HG03280 (cell line): ENCODE results near the gene PDCL2.
"Not testable (repeated sequence)": the region's sequence is repeated elsewhere in the genome, so short reads cannot be mapped to it uniquely, and the experiment has no call there.

Experiments used
- ATAC-seq: cut with Tn5 transposase; IDR thresholded peaks from one replicate; pipeline ENCODE4 v1.9.1; 2021; ENCODE audit warnings: mild to moderate bottlenecking, moderate library complexity; ENCODE audit not compliant: unreplicated experiment

The PDCL2 gene, protein sequence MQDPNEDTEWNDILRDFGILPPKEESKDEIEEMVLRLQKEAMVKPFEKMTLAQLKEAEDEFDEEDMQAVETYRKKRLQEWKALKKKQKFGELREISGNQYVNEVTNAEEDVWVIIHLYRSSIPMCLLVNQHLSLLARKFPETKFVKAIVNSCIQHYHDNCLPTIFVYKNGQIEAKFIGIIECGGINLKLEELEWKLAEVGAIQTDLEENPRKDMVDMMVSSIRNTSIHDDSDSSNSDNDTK

GRCh38 chr4:55592014-55592413 lies at the start of gene PDCL2:
Gene PDCL2 (minus strand): TSS chr4:55592245. CDS start chr4:55592109, 136 bp downstream.
- no peak for ATAC-seq

DNA sequence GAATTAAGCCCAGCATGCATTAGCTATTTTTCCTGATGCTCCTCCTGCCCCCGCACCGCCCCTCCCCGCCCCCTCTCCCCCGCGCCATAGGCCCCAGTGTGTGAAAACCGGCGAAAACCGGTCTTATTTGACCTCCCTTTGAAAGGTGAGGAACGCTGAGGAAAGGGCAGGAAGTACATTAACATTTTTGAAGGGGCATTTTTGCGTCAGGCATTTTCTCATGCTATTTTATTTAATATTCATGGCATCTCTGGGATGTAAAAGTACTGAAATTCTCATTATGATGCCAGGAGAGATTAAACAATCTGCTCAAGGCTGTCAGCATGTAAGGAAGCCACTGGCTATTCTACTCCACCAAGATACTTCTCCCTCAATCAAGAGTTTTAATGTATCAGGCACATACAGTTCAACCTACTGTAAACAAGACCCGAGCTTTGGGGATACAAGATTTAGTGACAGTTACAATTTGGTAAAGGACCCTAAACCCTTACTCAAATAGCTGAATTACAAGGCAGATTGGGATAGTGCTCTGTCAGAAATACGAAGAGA lies 45.3 kb upstream of the PDCL2 start:
- no peak for ATAC-seq

DNA sequence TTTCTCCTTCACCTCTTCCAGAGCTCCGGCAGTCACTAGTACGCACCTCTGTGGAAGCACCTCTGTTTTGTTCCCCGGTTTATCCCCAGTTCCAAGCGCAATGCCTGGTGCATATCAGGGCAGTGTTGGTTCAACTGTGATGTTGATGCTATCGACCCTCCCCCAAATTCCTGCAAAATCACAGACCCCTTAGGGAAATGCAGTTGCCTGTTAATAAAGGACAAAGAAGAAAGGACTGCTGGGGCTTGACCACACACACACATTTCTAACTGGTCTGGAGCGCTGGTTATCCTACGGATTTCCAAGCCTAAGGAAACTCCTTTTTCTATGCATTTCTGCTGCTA lies 44.6 kb upstream of the PDCL2 start:
- ATAC-seq, result no peak

- ATAC-seq, result peak; percentile 70
Observed at GRCh38 chr4:55635741-55636655, 44.0 kb upstream of the PDCL2 start, which contains the start of gene NMU. Gene NMU (minus strand): TSS chr4:55636298. CDS start chr4:55636192, 106 bp downstream.

DNA sequence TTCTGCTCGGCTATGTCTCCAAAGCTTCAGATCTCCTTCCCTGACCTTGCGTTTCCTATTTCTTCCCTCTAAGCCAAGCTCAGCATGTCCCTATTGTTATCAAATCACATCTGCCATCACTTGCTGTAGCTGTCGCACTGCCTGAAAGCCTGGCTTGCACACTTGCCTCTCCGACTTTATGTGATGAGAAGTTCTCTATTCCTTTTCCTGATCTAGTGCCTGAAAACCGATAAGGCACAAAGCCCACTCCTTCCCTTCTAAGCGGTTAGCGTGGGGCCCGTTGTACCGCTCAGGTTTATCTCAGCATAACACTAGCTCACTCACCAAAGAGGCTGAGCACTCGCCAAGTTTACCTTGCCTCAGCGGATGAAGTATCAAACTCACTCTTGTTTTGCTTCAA lies 43.2 kb upstream of the PDCL2 start:
- ATAC-seq, result no peak

DNA sequence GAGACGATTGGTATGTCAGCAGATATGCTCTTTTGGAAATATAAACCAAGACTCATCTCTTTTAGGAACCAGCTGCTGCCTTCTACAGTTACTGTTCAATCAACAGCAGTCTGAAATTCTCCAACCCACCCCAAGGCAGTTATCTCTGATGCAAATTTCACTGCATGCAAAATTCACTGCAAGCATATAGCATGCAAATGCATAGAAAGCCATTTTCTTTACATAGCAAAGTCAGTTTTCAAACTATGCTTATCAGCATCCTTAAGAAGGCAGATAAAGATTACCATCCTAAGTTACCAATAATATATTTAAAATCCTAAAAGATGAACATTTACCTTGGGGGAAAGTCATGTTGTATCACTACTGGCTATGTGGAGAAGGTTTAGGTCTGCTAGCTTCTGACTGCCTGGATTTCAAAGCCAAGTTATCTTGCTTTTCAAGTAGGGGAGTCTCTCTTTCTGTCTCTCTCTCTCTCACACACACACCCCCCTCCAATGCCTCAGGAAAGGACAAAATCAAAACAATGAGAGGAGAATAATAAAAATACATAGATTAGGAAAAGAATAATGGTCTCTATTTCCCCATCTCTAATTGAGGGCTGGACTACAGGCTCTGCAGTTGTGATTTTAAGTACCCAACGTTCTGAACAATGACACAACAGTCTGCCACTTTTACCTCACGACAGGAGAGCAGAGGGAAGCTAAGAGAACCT lies 42.5 kb upstream of the PDCL2 start:
- no peak for ATAC-seq

DNA sequence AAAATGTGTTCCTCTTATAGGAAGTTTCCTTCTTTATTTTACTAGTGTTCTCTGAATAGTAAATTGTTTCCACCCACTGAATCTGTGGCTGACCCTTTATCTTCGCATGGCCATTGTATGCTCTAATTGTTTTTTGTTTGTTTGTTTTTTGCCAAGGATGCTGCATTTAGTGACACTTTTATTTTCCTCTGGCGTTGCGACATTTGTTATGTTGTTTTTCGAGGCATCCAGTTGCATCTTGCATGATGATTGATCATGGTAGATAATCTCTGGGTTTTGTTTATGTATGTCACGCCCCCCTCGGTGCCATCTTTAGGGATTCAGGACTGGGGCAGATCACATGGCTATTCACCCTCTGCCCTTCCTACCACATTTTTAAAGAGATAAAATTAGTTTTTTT lies 41.9 kb upstream of the PDCL2 start:
- ATAC-seq, result no peak

- ATAC-seq, result no peak
Observed at GRCh38 chr4:55625835-55626234, 33.8 kb upstream of the PDCL2 start.

- ATAC-seq, result not testable (repeated sequence)
Observed at GRCh38 chr4:55624063-55624462, 32.0 kb upstream of the PDCL2 start.

DNA sequence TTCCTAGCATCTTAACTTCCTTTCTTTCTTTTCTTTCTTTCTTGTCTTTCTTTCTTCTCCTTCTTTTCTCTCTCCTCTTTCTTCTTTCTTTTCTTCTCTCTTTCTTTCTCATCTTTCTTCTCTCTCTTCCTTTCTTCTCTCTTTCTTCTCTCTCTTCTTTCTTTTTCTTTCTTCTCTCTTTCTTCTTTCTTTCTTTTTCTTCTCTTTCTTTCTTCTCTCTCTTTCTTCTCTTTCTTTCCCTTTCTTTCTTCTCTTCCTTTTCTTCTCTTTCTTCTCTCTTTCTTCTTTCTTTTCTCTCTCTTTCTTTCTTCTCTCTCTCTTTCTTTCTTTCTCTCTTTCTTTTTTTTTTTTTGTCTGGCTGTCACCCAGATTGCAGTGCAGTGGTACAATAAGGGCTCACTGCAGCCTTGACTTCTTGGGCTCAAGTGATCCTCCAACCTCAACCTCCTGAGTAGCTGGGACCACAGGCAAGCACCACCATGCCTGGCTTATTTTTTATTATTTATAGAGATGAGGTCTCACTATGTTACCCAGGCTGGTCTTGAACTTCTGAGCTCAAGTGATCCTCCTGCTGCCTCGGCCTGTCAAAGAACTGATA lies 26.6 kb upstream of the PDCL2 start:
- ATAC-seq, result no peak

DNA sequence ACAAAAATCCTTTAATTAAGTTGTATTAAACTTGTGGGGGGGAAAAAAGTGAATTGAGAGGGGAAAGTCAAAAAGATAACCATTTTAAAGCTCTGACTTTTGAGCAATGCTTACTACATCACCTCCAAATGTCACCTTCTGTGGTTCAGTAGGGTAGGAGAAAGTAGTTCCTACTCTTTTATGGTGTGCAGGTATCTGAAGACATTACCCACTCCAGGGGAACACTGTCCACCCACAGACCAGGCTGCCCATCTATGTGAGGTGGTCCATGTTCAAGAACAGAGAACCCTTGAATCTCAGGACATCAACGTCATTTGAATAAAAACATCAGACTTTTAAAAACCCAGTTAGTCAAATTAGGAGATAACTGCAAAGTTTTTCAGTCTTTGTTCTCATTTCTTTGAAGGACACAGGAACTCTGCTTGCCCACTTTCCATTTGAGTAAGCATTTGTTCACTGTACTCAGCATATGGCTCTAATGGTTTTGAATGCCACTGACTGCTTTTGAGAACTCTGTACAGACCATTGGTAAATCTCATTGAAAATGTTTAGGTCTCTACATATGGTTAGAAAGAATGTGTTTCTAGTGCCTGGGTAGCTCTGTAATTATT lies 25.6 kb upstream of the PDCL2 start:
- ATAC-seq, result peak; percentile 99

GRCh38 chr4:55615008-55615407 lies 23.0 kb upstream of the PDCL2 start:
- ATAC-seq, result no peak

DNA sequence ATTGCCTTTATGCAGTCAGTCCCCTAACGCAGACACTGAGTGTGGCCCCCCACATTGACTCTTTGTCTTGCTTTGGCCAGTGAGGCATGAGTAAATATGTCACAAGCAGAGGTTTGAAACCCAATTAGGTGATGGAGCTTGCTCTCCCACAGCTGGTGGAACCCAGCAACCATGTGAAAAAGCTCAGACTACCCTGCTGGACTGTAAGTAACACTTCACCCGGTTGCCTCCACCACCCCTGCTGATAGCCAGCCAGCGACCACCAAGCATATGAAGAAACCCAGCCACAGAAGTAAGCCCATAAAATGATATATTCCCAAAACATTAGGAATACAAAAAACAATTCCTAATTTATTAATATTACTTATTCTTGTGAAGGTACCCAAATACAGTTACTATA lies 21.6 kb upstream of the PDCL2 start:
- no peak for ATAC-seq

DNA sequence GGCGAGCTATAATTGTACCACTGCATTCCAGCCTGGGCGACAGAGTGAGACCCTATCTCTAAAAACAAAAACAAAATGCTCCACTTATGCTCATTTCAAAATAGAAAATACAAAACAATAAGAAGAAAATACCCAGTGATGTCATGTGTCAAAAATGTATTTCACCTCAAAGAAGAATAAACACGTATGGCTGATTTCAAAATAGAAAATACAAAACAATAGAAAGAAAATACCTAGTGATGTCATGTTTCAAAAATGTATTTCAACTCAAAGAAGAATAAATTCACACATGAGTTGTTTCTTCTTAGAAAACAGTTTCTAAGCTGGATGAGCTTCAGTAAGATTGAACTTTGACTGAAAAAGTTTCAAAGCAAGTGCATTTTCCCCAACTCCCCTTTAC lies 20.3 kb upstream of the PDCL2 start:
- no peak for ATAC-seq

DNA sequence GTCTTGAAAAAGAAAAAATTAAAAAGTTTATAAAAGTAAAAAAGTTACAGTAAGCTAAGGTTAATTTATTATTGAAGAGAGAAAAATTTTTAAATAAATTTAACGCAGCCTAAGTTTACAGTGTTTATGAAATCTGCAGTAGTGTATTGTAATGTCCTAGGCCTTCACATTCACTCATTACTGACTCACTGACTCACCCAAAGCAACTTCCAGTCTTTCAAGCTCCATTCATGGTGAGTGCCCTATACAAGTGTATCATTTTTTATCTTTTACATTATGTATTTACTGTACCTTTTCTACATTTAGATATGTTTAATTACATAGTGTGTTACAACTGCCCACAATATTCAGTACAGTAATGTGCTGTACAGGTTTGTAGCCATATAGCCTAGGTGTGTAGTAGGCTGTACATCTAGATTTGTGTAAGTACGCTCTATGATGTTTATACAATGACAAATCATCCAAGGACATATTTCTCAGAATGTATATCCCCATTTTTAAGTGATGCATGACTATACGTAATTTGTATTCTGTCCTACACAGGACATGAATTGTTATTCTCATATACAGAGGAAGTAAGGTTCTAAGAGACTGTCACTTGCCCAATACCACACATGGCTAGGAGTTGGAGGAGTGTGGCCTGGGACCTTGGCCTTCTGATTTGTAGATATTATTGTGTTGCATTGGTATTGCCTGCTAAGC lies 19.5 kb upstream of the PDCL2 start:
- no peak for ATAC-seq

DNA sequence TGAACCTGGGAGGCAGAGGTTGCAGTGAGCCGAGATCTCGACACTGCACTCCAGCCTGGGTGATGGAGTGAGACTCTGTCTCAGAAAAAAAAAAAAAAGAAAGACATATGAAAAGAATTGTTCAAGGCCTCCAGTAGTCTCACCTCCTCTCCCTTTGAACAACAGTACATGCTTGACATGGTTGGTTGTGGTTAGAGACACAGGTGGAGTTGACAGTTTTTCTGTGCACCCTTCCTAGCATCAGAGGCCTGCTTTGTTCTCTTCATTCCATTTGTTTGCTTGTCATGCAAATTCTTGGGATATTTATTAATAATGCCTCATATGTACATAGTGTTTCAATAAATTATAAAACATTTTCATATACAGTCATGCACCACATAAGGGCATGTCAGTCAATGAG lies 18.3 kb upstream of the PDCL2 start:
- ATAC-seq, result no peak

DNA sequence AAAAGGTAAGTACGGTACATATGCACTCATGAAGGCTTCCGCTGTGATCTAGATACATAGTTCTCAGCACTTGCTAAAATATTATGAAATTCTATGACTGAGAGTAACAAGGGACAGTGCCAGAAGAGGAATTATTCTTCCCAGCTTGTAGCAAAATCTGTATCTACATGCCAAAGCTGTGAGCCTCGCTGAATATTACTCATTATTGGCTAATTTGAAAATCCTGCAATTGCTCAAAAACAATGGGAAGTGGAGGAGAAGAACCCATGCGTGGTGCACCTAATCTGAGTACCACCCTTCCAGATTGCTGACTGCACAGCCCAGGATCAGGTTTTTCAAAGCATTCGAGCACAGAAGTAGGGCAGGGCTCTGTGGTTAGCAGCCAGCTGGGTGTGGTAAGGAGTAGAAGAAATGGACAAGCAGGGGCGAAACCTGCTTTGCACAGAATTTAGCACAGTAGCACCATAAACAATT lies 17.4 kb upstream of the PDCL2 start:
- ATAC-seq, result no peak

DNA sequence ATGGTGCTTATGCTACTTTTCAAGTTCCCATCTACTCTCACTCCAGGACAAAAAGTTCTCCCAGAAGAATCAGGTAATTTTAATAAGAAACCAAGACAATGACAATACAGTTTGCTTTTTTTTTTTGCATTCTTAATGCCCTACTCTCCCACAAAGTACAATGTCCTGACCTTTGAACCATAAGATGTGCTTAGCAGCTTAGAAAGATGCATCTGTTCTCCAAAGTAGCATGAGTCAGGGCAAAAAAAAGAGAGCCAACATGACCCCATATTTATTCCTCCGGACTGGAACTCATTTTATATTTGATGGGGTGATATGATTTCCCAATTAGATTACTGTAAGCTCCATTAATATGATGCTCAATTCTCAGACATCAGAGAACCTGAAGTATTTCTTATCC lies 16.5 kb upstream of the PDCL2 start:
- ATAC-seq, result no peak

- ATAC-seq, result no peak
Observed at GRCh38 chr4:55604996-55605395, 13.0 kb upstream of the PDCL2 start.

- no peak for ATAC-seq
Observed at GRCh38 chr4:55600640-55601039, 8.6 kb upstream of the PDCL2 start.
